Testis (tissue), 2 donors: ENCODE results near the gene TNFRSF8.
"Not testable (repeated sequence)": the region's sequence is repeated elsewhere in the genome, so short reads cannot be mapped to it uniquely, and the experiment has no call there.

Experiments used
- CTCF ChIP-seq, 3 experiments: fragments of 450-650 bp in 2 of 3; fragments of 200-600 bp in 1 of 3; sonication (generic) in 1 of 3; IDR thresholded peaks; one replicate each; pipeline ENCODE4 v1.5.1; 2016 to 2019; ENCODE audit warnings: antibody characterized with exemption in 3 of 3, mild to moderate bottlenecking in 2 of 3, moderate library complexity in 1 of 3
- POLR2A ChIP-seq: fragments of 450-650 bp; IDR thresholded peaks from one replicate; pipeline ENCODE4 v1.6.1; 2017; ENCODE audit warnings: antibody characterized with exemption, mild to moderate bottlenecking, moderate library complexity

GRCh38 chr1:12101120-12101519 lies 38.0 kb downstream of the TNFRSF8 start:
- TF ChIP-seq CTCF (IDR thresholded peaks at IDR 0.05); POLR2A: not testable (repeated sequence)
